CD8-positive, alpha-beta memory T cell (primary cell): ENCODE results near the gene TSEN2. TPM values are rescaled to one million over a fixed set of nuclear protein-coding genes. Genes with fewer than 3 reads are reported as not detected.

Experiments
- CTCF ChIA-PET: fragments of 350-600 bp; sonication (Branson Sonifier 250); formaldehyde crosslinking; loops from one replicate; lab custom pipeline; 2021; ENCODE audit warnings: antibody characterized with exemption; lab: Charles Lee
- POLR2A ChIA-PET: fragments of 350-600 bp; sonication (Branson Sonifier 250); formaldehyde crosslinking; loops from one replicate; lab custom pipeline; 2021; ENCODE audit warnings: antibody characterized with exemption; lab: Charles Lee
- DNase-seq, 5 donors: peaks; one replicate each; pipeline versions ENCODE4 v3.0.0 to v3.0.0-alpha.2; 2020 to 2022; ENCODE audit warnings: mixed read lengths in 1 of 5
- H3K27ac ChIP-seq: one replicate; pipeline ENCODE4 v1.7.0; 2013; ENCODE audit warnings: low read depth, mild to moderate bottlenecking, low read length, moderate library complexity
- H3K27me3 ChIP-seq: 2 replicates; pipeline ENCODE4 v1.7.0; 2013; ENCODE audit warnings: low read length, mild to moderate bottlenecking; ENCODE audit not compliant: insufficient read depth, poor library complexity, severe bottlenecking
- H3K36me3 ChIP-seq: 2 replicates; pipeline ENCODE4 v1.7.0; 2013; ENCODE audit warnings: mild to moderate bottlenecking, low read length, moderate library complexity; ENCODE audit not compliant: insufficient read depth
- H3K4me1 ChIP-seq: 2 replicates; pipeline ENCODE4 v1.7.0; 2013; ENCODE audit warnings: mild to moderate bottlenecking, low read length, moderate library complexity; ENCODE audit not compliant: insufficient read depth
- H3K4me3 ChIP-seq: 2 replicates; pipeline ENCODE4 v1.7.0; 2013; ENCODE audit warnings: mild to moderate bottlenecking, low read length
- H3K9me3 ChIP-seq: 2 replicates; pipeline ENCODE4 v1.7.0; 2013; ENCODE audit warnings: mild to moderate bottlenecking, low read length
- H3K27ac Mint-ChIP-seq, 8 donors: one replicate each; pipeline ENCODE4 v1.8.0; 2020 to 2021; ENCODE audit warnings: mixed read lengths in 8 of 8, mild to moderate bottlenecking in 6 of 8, inconsistent platforms in 3 of 8, moderate library complexity in 3 of 8
- H3K27me3 Mint-ChIP-seq, 2 donors: one replicate each; pipeline ENCODE4 v1.8.0; 2020 to 2021; ENCODE audit warnings: mixed read lengths in 2 of 2, mild to moderate bottlenecking in 1 of 2, moderate library complexity in 1 of 2
- H3K36me3 Mint-ChIP-seq, 3 donors: one replicate each; pipeline ENCODE4 v1.8.0; 2020 to 2021; ENCODE audit warnings: mixed read lengths in 3 of 3, inconsistent platforms in 1 of 3, mild to moderate bottlenecking in 1 of 3
- H3K4me1 Mint-ChIP-seq, 3 donors: one replicate each; pipeline ENCODE4 v1.8.0; 2020 to 2021; ENCODE audit warnings: mixed read lengths in 3 of 3, inconsistent platforms in 1 of 3, mild to moderate bottlenecking in 1 of 3
- H3K4me3 Mint-ChIP-seq, 7 donors: one replicate each; pipeline ENCODE4 v1.8.0; 2020 to 2021; ENCODE audit warnings: mixed read lengths in 7 of 7, mild to moderate bottlenecking in 6 of 7, moderate library complexity in 4 of 7, inconsistent platforms in 2 of 7
- H3K9me3 Mint-ChIP-seq, 5 donors: one replicate each; pipeline ENCODE4 v1.8.0; 2020 to 2022; ENCODE audit warnings: mixed read lengths in 5 of 5, mild to moderate bottlenecking in 3 of 5, moderate library complexity in 2 of 5, inconsistent platforms in 1 of 5
- polyA plus RNA-seq: library from polyadenylated mRNA; unstranded; fragments of 300-500 nt; fragmentation: Illumina TruSeq; gene quantifications from one replicate; pipeline ENCODE4 v1.2.3, GENCODE V29; 2021
- total RNA-seq, 2 experiments: library from RNA; stranded (reverse); gene quantifications; one replicate each; pipeline ENCODE4 v1.2.3, GENCODE V29; 2021

TSEN2 gene
- total and polyA plus RNA-seq, 3 experiments from 2014 or later: 13.1 to 30.3 (median 29.8) TPM

DNA sequence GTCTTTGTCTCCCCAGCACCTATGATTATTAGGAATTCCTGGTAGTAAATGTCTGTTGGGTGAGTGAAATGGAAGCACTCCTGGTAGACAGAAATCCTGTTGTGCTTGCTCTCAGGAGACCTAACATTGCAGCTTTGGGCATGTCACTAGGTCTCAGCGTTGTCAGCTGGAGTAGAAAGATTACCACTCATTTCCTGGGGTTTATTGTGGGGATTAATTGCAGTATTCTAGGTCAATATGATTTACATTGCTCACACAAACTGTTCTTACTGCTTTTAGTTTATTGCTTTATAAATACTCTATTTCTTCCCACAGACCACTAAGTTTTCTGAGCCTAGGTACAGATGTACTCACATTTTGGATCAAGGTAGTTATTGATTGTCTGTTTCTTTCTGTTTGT, 5.1 kb downstream of the TSEN2 start:
- DNase-seq: no peak
- ChIA-PET CTCF (interaction anchor here (1.5 kb wide), 1 partner anchor 9 kb away, joined by 3 read pairs; no protein-coding TSS in a partner anchor), POLR2A (no interaction called here)
- Histone ChIP-seq H3K27me3 (no peaks in the 10 kb centered on the region), H3K4me1 (peaks cover 10% of the 10 kb centered on the region), H3K9me3 (no peaks in the 10 kb centered on the region), H3K27ac (no peak overlapping the region), H3K36me3 (peaks cover 5% of the 10 kb centered on the region), H3K4me3 (no peak overlapping the region)
- Mint-ChIP-seq H3K4me3 (no peak overlapping the region), H3K27me3 (no peaks in the 10 kb centered on the region), H3K9me3 (no peaks in the 10 kb centered on the region), H3K4me1 (peaks cover 15 to 24% (median 22%) of the 10 kb centered on the region in 3 donors), H3K27ac (no peak overlapping the region), H3K36me3 (peaks cover 0 to 45% (median 6%) of the 10 kb centered on the region in 3 donors)

DNA sequence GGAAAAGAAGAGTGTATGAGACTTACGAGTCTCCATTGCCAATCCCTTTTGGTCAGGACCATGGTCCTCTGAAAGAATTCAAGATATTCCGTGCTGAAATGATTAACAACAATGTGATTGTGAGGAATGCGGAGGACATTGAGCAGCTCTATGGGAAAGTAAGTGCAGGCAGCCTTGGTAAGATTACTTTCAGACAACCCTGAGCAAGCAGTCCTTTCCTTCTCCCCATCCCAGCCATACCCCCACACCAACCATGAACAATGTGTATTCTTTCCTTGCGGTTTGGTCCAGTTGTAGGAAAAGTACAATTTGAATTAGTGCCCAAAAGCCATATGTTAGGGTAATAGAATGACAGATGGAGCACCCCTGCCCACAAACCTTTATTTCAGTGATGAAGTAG, 5.6 kb downstream of the TSEN2 start:
- peaks cover 8% of the 10 kb centered on the region for H3K4me1 ChIP-seq
- Mint-ChIP-seq H3K4me3 (no peak overlapping the region), H3K9me3 (no peaks in the 10 kb centered on the region), H3K27me3 (no peaks in the 10 kb centered on the region), H3K27ac (no peak overlapping the region), H3K36me3 (peaks cover 0 to 45% (median 6%) of the 10 kb centered on the region in 3 donors), H3K4me1 (peaks cover 10 to 20% (median 18%) of the 10 kb centered on the region in 3 donors)
- DNase-seq: no peak
- peaks cover 5% of the 10 kb centered on the region for H3K36me3 ChIP-seq
- ChIA-PET CTCF (interaction anchor here (1.5 kb wide), 1 partner anchor 10 kb away, joined by 3 read pairs; no protein-coding TSS in a partner anchor), POLR2A (no interaction called here)
- H3K4me3 ChIP-seq: no peak overlapping the region
- no peaks in the 10 kb centered on the region for H3K27me3 ChIP-seq
- no peaks in the 10 kb centered on the region for H3K9me3 ChIP-seq
- H3K27ac ChIP-seq: no peak overlapping the region

- CTCF ChIA-PET: no interaction called here
- no peak overlapping the region for H3K4me3 Mint-ChIP-seq
- H3K4me3 ChIP-seq: no peak overlapping the region
- no peaks in the 10 kb centered on the region for H3K9me3 Mint-ChIP-seq
- peaks cover 5% of the 10 kb centered on the region for H3K36me3 ChIP-seq
- H3K27me3 Mint-ChIP-seq: no peaks in the 10 kb centered on the region
- peaks cover 0 to 49% (median 6%) of the 10 kb centered on the region in 3 donors for H3K36me3 Mint-ChIP-seq
- H3K4me1 ChIP-seq: peaks cover under 1% of the 10 kb centered on the region
- no peaks in the 10 kb centered on the region for H3K27me3 ChIP-seq
- H3K4me1 Mint-ChIP-seq: peaks cover 3 to 13% (median 11%) of the 10 kb centered on the region in 3 donors
- DNase-seq: no peak
- no peak overlapping the region for H3K27ac Mint-ChIP-seq
- POLR2A ChIA-PET: no interaction called here
- H3K27ac ChIP-seq: no peak overlapping the region
- H3K9me3 ChIP-seq: no peaks in the 10 kb centered on the region
Measured at GRCh38 chr3:12490547-12490946, 6.3 kb downstream of the TSEN2 start.

- H3K4me3 Mint-ChIP-seq: no peak overlapping the region
- no peaks in the 10 kb centered on the region for H3K27me3 ChIP-seq
- peaks cover 24% of the 10 kb centered on the region for H3K36me3 ChIP-seq
- peaks cover 0 to 1% of the 10 kb centered on the region in 2 donors for H3K27me3 Mint-ChIP-seq
- H3K9me3 ChIP-seq: no peaks in the 10 kb centered on the region
- no peak overlapping the region for H3K27ac ChIP-seq
- H3K4me1 ChIP-seq: no peaks in the 10 kb centered on the region
- no peak for DNase-seq
- ChIA-PET POLR2A (no interaction called here), CTCF (interaction anchor here (1.2 kb wide), 1 partner anchor 13 kb away, joined by 3 read pairs; no protein-coding TSS in a partner anchor)
- no peaks in the 10 kb centered on the region for H3K9me3 Mint-ChIP-seq
- H3K4me1 Mint-ChIP-seq: no peaks in the 10 kb centered on the region
- no peak overlapping the region for H3K27ac Mint-ChIP-seq
- no peak overlapping the region for H3K4me3 ChIP-seq
- H3K36me3 Mint-ChIP-seq: peaks cover 12 to 80% (median 18%) of the 10 kb centered on the region in 3 donors
Measured at GRCh38 chr3:12495749-12496452, 11.6 kb downstream of the TSEN2 start.

GRCh38 chr3:12496453-12496761, 12.1 kb downstream of the TSEN2 start:
- CTCF ChIA-PET: no interaction called here
- no peaks in the 10 kb centered on the region for H3K9me3 Mint-ChIP-seq
- no peak for DNase-seq
- H3K36me3 Mint-ChIP-seq: peaks cover 12 to 81% (median 18%) of the 10 kb centered on the region in 3 donors
- peaks cover 24% of the 10 kb centered on the region for H3K36me3 ChIP-seq
- H3K9me3 ChIP-seq: no peaks in the 10 kb centered on the region
- no peak overlapping the region for H3K4me3 ChIP-seq
- no peak overlapping the region for H3K4me3 Mint-ChIP-seq
- POLR2A ChIA-PET: no interaction called here
- H3K27ac ChIP-seq: no peak overlapping the region
- no peaks in the 10 kb centered on the region for H3K27me3 ChIP-seq
- no peaks in the 10 kb centered on the region for H3K4me1 ChIP-seq
- H3K27ac Mint-ChIP-seq: no peak overlapping the region
- H3K27me3 Mint-ChIP-seq: peaks cover 0 to 1% of the 10 kb centered on the region in 2 donors
- no peaks in the 10 kb centered on the region for H3K4me1 Mint-ChIP-seq

DNA sequence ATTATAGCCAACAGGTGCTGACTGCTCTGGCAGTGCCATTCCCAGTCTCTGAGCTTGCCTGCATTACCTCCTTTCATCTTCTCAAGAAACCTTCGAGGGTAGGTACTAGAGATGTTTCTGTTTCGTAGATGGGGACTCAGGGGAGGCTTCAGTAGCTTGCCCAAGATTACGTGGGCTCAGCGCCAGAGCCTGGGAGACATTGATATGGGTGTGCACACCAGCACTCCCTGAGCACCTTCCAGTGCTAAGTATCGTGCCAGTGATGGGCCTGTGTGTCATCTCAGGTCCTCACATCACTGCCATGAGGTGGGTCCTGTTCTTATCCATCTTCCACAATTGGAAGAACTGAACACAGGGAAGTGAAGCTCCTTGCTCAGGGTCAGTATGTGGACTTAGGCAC, 15.2 kb downstream of the TSEN2 start:
- Mint-ChIP-seq H3K27me3 (peaks cover 0 to 1% of the 10 kb centered on the region in 2 donors), H3K4me1 (no peaks in the 10 kb centered on the region), H3K36me3 (peaks cover 16 to 83% (median 21%) of the 10 kb centered on the region in 3 donors), H3K9me3 (no peaks in the 10 kb centered on the region), H3K27ac (no peak overlapping the region), H3K4me3 (no peak overlapping the region)
- POLR2A ChIA-PET: no interaction called here
- Histone ChIP-seq H3K4me1 (no peaks in the 10 kb centered on the region), H3K27ac (no peak overlapping the region), H3K27me3 (no peaks in the 10 kb centered on the region), H3K36me3 (peaks cover 19% of the 10 kb centered on the region), H3K4me3 (no peak overlapping the region), H3K9me3 (no peaks in the 10 kb centered on the region)
- no peak for DNase-seq
- CTCF ChIA-PET: no interaction called here

DNA sequence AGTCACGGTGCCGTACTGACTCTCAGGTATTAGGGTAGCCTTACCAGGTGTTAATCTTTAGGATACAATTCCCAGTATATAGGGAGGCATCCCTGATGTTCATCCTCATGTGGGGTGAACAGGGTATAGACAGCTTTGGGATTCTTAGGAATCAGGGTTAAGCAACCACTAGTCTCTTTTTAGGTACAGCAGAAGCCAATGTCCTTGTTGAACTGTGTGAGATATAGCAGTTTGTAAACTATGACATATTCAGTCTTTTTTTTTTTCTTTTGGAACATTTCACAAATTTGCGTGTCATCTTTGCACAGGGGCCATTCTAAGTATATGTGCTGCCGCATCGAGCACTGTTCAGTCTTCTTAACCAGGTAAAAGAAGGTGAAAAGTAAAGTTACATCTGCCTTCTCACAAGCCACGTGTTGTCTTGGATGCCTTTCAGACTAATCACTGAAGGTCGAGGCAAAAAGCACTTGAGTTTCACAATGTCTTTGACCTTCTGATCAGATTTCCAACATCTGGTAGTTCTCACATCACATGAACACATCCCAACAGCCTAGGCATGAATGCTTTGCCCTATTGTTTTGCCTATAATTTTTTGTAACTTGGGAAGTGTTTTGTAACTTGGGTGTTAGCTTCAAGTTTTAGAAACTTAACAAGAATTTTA, 17.2 kb downstream of the TSEN2 start:
- Mint-ChIP-seq H3K27ac (no peak overlapping the region), H3K36me3 (peaks cover 17 to 83% (median 21%) of the 10 kb centered on the region in 3 donors), H3K4me1 (no peaks in the 10 kb centered on the region), H3K27me3 (peaks cover 0 to 1% of the 10 kb centered on the region in 2 donors), H3K9me3 (no peaks in the 10 kb centered on the region), H3K4me3 (no peak overlapping the region)
- Histone ChIP-seq H3K27me3 (no peaks in the 10 kb centered on the region), H3K4me1 (no peaks in the 10 kb centered on the region), H3K36me3 (peaks cover 19% of the 10 kb centered on the region), H3K9me3 (no peaks in the 10 kb centered on the region), H3K4me3 (no peak overlapping the region), H3K27ac (no peak overlapping the region)
- POLR2A ChIA-PET: no interaction called here
- CTCF ChIA-PET: no interaction called here
- DNase-seq: no peak

GRCh38 chr3:12503126-12503957, 19.1 kb downstream of the TSEN2 start:
- no peak for DNase-seq
- Mint-ChIP-seq H3K9me3 (no peaks in the 10 kb centered on the region), H3K36me3 (peaks cover 8 to 77% (median 21%) of the 10 kb centered on the region in 3 donors), H3K27ac (no peak overlapping the region), H3K4me1 (no peaks in the 10 kb centered on the region), H3K4me3 (no peak overlapping the region), H3K27me3 (no peaks in the 10 kb centered on the region)
- ChIA-PET CTCF (no interaction called here), POLR2A (no interaction called here)
- Histone ChIP-seq H3K9me3 (no peaks in the 10 kb centered on the region), H3K27me3 (no peaks in the 10 kb centered on the region), H3K36me3 (peaks cover 14% of the 10 kb centered on the region), H3K4me1 (no peaks in the 10 kb centered on the region), H3K27ac (no peak overlapping the region), H3K4me3 (no peak overlapping the region)
